GM12878 (cell line): ENCODE results near the gene GPR173. TPM values are rescaled to one million over a fixed set of nuclear protein-coding genes. Genes with fewer than 3 reads are reported as not detected.

Experiments
- BCL3 ChIP-seq: IDR thresholded peaks from 2 replicates; pipeline ENCODE4 v1.6.1; 2011; ENCODE audit warnings: borderline replicate concordance, low read depth, mild to moderate bottlenecking, moderate library complexity, low read length; ENCODE audit not compliant: insufficient read depth, poor library complexity, severe bottlenecking
- BCLAF1 ChIP-seq: fragments of 450-650 bp; IDR thresholded peaks from 2 replicates; pipeline ENCODE4 v1.6.1; 2017; ENCODE audit warnings: antibody characterized with exemption, mild to moderate bottlenecking, moderate library complexity
- CREB1 ChIP-seq: IDR thresholded peaks from 2 replicates; pipeline ENCODE4 v1.6.1; 2012; ENCODE audit warnings: low read depth, mild to moderate bottlenecking, inconsistent platforms
- DPF2 ChIP-seq: fragments of 450-650 bp; IDR thresholded peaks from 2 replicates; pipeline ENCODE4 v1.6.1; 2017; ENCODE audit warnings: mild to moderate bottlenecking
- E2F4 ChIP-seq: IDR thresholded peaks from 2 replicates; pipeline ENCODE4 v1.6.1; 2012; ENCODE audit warnings: low read depth, low read length, improper control_type of control experiment
- EP300 ChIP-seq, 2 experiments: fragments of 150-350 bp in 1 of 2; IDR thresholded peaks; 2 replicates each; pipeline ENCODE4 v1.6.1; 2011 to 2012; ENCODE audit warnings: low read depth in 2 of 2, low read length in 2 of 2, borderline replicate concordance in 1 of 2, improper control_type of control experiment in 1 of 2, inconsistent platforms in 1 of 2; ENCODE audit not compliant: control insufficient read depth in 1 of 2
- FOS ChIP-seq: IDR thresholded peaks from 3 replicates; pipeline ENCODE4 v1.6.1; 2011; ENCODE audit warnings: borderline replicate concordance; ENCODE audit not compliant: insufficient read length; ENCODE audit errors: extremely low read depth
- IKZF1 ChIP-seq: fragments of 450-650 bp; conservative IDR thresholded peaks from 2 replicates; pipeline ENCODE4 v1.6.1; 2017; ENCODE audit warnings: antibody characterized with exemption, mild to moderate bottlenecking
- IRF5 ChIP-seq: fragments of 450-650 bp; IDR thresholded peaks from 2 replicates; pipeline ENCODE4 v1.6.1; 2017; ENCODE audit warnings: borderline replicate concordance
- NKRF ChIP-seq: fragments of 450-650 bp; conservative IDR thresholded peaks from 2 replicates; pipeline ENCODE4 v1.6.1; 2017; ENCODE audit warnings: mild to moderate bottlenecking, moderate library complexity
- SIX5 ChIP-seq: IDR thresholded peaks from 2 replicates; pipeline ENCODE4 v1.6.1; 2011; ENCODE audit warnings: mild to moderate bottlenecking, low read depth, low read length, moderate library complexity; ENCODE audit not compliant: severe bottlenecking
- SP1 ChIP-seq: IDR thresholded peaks from one replicate; pipeline ENCODE4 v1.6.1; 2011; ENCODE audit warnings: low read depth, low read length
- SUZ12 ChIP-seq: fragments of 200-600 bp; sonication (generic); IDR thresholded peaks from one replicate; pipeline ENCODE4 v1.6.1; 2018; ENCODE audit warnings: antibody characterized with exemption, mild to moderate bottlenecking; ENCODE audit not compliant: unreplicated experiment
- TAF1 ChIP-seq: IDR thresholded peaks from 2 replicates; pipeline ENCODE4 v1.6.1; 2011; ENCODE audit warnings: mild to moderate bottlenecking, low read depth, low read length, borderline replicate concordance
- USF1 ChIP-seq: IDR thresholded peaks from 2 replicates; pipeline ENCODE4 v1.6.1; 2011; ENCODE audit warnings: borderline replicate concordance, low read depth, mild to moderate bottlenecking, moderate library complexity, mixed read lengths, low read length; ENCODE audit not compliant: insufficient read depth; ENCODE audit errors: extremely low read length
- polyA plus RNA-seq, 11 experiments: library from polyadenylated mRNA; depleted of rRNA in 4 of 11; unstranded in 6 of 11; stranded (reverse) in 5 of 11; fragments of >200 nt; fragmentation: Nextera tagmentation in 4 of 11; fragmentation: Illumina TruSeq in 1 of 11; extraction: Ambion mirVana in 4 of 11; extraction: Trizol in 1 of 11; gene quantifications; 1 replicate in 1 of 11; 2 replicates in 10 of 11; pipeline versions ENCODE4 v1.2.1 to v1.2.3, GENCODE V29; 2011 to 2016; ENCODE audit warnings: inconsistent platforms in 2 of 11, missing spikeins in 2 of 11, low read depth in 1 of 11
- total RNA-seq, 4 experiments: library from RNA; depleted of rRNA in 3 of 4; stranded (reverse); fragments of >200 nt in 3 of 4; fragmentation: Illumina TruSeq in 1 of 4; extraction: Trizol in 1 of 4; gene quantifications; 2 replicates each; pipeline versions ENCODE4 v1.2.1 to v1.2.3, GENCODE V29; 2013 to 2021
- TF ChIP-seq, protein P1 (sequence below): IDR thresholded peaks from 2 replicates; pipeline ENCODE4 v1.6.1; 2011; ENCODE audit warnings: mild to moderate bottlenecking, low read depth, low read length, moderate library complexity; ENCODE audit not compliant: insufficient replicate concordance

GPR173 gene
- total and polyA plus RNA-seq, 10 of the 15 experiments (the other 5 are each of a cell fraction or from before 2014, with no cell fraction given), result 0.04 to 0.24 (median 0.12) TPM; not detected in 4

DNA sequence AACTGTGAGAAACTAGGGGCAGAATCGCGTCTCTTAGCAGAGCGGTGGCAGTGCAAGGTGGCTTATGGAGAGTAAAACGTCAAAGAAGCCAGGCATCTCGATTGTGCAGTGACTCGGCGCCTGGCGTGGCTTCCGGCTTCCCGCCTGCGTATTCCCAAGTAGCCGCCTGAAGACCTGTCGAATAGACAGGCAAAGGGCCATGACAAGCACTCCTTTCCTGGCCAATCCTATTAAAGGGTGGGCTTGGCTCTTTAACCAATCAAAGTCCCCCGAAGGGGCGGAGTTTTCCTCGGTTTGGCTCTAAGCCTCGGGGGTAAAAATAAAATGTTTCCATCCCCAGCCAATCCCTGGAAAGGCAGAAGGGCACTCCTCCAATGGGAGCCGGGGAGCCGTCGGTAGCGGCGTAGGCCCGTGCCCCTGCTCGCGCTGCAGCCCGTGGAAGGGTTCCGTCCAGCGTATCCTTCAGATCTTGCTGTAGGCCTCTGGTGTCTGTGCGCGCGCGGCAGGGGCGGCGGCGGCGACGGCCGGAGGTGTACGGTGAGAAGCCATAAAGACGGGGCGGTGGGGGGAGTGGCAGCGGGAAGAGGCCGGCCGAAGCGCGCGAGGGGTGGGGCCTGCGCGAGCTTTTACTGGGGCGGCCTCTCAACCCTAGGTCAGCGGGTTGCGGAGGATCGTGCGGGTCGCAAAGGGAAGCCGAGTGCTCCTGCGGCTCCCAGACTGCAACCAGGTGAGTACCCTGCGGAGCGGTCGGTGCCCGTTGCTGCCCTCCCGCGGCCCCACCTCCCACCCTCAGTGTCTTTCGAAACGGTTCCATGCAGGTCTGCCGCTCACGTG, 45.4 kb downstream of the GPR173 start, which contains the start of gene KANTR (continued):
- TF ChIP-seq IRF5 (no peak), E2F4 (peak; percentile 71), TAF1 (peak; percentile 15; the same call in 1 of the 2 replicates), DPF2 (no peak), EP300 (IDR thresholded peaks at IDR 0.05; ENCODE audit: borderline replicate concordance in 1 of 2, control insufficient read depth in 1 of 2, low read depth in 2 of 2, low read length in 2 of 2) (no peak), CREB1 (peak; percentile 34; the same call in 1 of the 2 replicates), FOS (peak; percentile 37), BCL3 (no peak), IKZF1 (peak; percentile 80), SP1 (peak; percentile 82), SUZ12 (no peak), SIX5 (no peak), BCLAF1 (no peak), USF1 (peak; percentile 78), NKRF (peak; percentile 11; the same call in 1 of the 2 replicates)
- TF ChIP-seq, protein P1, sequence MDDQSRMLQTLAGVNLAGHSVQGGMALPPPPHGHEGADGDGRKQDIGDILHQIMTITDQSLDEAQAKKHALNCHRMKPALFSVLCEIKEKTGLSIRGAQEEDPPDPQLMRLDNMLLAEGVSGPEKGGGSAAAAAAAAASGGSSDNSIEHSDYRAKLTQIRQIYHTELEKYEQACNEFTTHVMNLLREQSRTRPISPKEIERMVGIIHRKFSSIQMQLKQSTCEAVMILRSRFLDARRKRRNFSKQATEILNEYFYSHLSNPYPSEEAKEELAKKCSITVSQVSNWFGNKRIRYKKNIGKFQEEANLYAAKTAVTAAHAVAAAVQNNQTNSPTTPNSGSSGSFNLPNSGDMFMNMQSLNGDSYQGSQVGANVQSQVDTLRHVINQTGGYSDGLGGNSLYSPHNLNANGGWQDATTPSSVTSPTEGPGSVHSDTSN, result peak; percentile 11
